Muscle of back (tissue), 11 donors: ENCODE results near the gene PHF1. TPM values are rescaled to one million over a fixed set of nuclear protein-coding genes. Genes with fewer than 3 reads are reported as not detected.

Experiments used
- DNase-seq, 3 donors: peaks; one replicate each; pipeline versions ENCODE4 v3.0.0 to v3.0.0-alpha.2; 2013
- polyA plus RNA-seq, 10 donors: library from polyadenylated mRNA; unstranded; fragments of 120-200 nt; gene quantifications; one replicate each; pipeline ENCODE4 v1.2.1, GENCODE V29; 2013; ENCODE audit not compliant: insufficient read length in 10 of 10

PHF1 gene
- polyA plus RNA-seq, 10 donors, result 41.3 to 56.1 (median 44.4) TPM

DNA sequence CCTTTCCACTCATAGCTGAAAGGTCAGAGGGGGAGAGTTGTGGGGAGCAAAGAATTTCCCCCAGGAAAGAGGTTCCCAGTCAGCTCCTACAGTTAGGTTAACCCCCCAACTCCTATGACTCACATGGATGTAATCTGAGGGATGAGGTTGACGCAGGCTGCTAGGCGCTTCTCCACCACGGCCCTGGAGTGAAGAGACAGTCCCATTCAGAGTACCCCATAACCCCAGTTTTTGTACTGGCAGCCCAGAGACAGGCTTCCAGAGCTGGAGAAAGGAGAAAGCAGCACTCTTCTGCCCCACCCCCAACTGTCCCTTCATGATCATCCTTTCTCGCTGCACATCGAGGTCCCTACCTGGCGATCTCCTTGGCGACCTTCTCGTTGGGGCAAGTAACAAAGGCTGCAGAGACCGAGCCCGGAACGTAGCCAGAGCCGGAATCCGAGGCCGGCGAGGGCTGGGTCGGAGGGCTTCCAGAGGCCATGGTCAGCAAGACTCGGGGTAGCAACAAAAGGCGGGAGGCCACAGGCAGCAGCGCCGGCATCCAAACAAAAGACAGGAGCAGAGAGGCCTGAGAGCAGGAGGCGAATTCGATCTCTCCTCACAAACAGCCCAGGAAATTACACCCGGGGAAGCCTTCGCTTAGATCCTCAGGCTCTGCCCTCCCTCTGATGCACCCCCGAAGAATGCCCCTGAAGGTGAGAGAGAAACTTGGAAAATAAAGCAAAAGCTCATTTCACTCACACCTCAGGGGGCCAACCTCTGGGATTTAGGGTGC, 6.5 kb downstream of the PHF1 start:
- peak in 1 of 3 donors; percentile 74 for DNase-seq

GRCh38 chr6:33417903-33418689, 7.3 kb downstream of the PHF1 start, which contains the start of gene CUTA:
Gene CUTA, minus strand, starts transcription at chr6:33418107. Its CDS starts 107 bp downstream, at chr6:33418000.
- DNase-seq, result peak; percentile 100

DNA sequence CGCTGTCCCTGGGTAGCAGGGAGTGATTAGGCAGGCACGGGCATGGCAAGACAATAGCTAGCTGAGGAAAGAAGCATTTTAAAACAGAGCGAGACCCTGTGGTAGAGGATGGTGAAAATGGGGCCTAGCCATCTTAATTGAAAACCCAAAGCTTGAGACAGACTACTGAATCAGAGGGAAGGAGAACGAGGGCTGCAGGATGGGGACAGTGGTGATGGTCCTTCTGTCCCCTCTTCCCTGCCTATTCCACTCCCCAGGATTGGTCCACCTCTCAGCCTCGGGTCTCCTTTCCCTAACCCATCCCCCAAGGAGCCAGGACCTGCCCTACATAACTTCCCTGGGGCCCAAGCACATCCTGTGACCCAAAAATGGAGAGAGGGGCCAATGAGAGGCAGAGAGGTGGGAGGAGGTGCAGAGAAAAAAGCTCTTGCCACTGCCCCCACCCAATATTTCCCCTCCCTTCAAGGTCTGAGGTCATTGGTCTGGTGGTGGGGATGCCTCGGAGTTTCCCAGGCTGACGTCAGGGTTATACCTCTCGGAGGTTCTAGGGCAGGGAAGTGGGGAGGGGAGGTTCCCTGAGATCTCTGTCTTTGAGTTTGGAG, 8.0 kb downstream of the PHF1 start:
- no peak for DNase-seq

DNA sequence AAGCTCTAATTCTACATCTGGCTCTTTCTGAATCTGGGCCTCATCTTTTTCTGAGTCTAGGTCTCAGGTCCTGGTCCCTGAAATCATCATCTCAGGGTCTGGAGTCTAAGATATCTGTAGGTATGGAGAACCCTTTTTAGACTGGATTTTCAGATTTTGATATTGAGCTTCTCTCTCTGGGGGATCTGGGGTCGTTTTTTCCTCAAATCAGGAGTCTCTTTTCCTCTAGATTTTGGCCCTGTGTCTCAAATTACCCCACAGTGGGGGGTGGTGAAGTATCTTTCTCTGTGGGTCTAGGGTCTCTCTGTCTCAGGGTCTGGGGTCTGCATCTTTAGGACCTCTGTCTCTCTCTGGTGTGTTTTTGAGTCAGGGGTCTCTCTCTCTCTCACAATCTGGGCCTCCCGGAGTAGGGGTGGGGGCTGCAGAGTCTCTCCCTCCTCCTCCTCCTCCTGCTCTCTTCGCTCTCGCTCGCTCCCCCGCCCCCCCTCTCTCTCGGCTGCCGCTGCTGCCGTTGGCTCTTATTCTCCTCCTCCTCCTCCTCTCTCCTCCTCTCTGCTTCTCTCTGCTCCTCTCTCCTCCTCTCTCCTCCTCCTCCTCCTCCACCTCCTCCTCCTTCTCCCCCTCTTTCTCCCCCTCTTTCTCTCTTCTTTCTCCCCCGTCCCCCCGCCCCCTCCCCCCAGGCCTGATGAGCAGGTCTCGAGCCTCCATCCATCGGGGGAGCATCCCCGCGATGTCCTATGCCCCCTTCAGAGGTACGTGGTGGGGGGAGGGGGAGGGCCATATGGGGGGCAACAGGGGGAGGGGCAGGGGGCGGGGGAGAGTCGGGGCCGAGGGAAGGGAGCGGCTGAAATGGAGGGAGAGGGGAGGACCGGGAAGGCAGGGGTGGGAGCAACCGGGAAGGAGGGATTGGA, 9.0 kb downstream of the PHF1 start, which contains the start of gene SYNGAP1:
Gene SYNGAP1 (plus strand): TSS at position 486 of the 911 bp plus-strand sequence. CDS start 200 bp downstream, at position 686.
- peak; percentile 57 to 91 (median 79) for DNase-seq

GRCh38 chr6:33420491-33421343, 9.9 kb downstream of the PHF1 start:
- no peak for DNase-seq

GRCh38 chr6:33421344-33421643, 10.5 kb downstream of the PHF1 start:
- no peak for DNase-seq

DNA sequence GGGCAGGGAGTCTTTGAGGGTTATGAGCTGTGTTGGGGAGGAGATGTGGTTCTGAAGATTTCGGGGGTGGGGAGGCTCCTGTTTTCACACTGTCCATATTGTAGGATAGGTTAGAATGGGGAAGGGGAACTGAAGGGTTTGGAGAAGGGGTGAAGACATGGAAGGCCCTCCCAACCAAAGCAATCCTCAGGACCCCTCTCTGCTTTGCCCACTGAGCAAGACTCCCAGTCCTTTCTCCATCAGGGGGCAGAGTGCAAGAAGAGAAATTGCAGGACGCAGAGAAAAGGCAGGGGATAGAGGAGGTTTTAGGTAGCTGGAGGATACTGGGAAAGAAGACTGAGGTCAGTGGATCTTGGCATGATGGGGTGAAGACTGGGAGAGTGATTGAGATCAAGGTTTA, 13.0 kb downstream of the PHF1 start:
- DNase-seq, result no peak

DNA sequence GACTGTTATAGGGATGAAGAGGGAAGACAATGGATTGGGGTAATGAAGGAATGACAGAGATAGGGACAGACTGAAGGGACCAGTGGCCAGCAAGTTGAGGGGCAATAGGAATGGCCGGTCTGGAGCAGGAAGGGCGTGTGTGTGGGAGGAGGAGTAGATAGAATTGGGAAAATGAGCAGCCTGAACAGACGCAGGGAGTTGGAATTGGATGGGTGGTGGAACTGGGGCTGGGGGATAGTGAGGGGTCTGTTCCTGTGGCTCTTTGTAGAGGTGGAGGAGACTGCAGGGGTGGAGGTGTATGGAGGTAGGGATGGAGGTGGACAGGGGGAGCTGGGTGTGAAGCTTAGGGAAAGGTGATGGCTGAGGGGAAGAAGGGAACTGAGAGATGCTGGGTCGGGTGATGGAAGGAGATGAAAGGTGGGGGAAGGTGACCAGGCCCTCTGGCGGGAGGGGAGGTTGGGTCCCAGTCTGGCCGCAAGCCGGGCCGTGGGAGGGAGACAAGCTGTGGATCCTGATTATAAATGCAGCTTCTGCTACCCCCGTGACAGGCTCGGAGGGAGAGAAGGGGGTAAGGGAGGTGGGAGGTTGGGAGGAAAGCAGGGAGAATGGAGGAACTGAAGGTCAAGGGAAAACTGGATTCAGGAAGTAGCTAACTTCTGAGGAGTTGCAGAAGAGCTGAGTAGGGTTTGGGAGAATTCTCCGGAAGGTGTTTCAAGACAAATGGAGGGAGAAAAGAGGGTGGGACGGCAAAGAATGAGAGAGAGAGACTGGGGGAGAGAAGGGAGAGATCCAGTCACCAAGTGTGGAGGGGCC, 14.2 kb downstream of the PHF1 start:
- no peak for DNase-seq

DNA sequence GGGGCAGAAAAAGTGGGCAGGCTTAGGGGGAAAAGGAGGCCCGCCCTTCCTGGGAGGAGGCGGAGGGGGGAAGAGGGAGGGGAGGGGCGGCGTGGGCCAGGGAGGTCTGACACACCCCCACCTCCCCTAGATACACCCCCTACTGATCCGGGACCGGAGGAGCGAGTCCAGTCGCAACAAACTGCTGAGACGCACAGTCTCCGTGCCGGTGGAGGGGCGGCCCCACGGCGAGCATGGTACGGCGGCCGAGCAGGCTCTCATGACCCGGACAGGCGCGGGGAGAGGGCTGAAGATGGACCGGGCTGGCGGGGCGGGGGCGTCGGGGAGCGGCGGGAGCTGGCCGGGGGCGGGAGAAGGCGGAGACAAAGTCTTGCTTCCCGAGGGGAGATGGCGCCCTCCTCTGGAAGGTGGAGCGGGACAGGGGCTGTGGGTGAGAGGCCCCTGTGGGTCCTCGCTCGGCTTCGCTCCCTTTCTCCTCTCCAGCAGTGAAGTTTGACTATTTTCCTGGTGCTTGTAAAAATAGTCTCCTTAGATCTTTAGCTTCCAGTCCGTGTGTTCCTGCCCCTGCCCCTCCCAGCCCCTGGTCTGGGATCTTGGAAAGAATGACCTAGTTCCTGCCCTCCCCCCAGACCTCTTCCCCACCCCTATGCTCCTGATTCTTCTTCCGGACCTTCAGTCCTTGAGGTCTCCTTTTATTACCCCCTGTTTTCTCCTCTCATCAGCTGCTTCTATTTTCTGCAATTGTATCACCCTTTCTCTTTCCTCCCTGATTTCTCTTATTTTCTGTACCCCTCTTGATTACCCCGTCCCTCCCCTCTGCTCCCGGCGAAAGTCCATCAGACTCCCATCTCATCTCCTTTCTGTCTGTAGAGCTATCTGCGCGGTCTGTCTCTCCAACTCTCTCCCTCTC, 15.1 kb downstream of the PHF1 start:
- DNase-seq, result peak; percentile 83 to 96 (median 87)

DNA sequence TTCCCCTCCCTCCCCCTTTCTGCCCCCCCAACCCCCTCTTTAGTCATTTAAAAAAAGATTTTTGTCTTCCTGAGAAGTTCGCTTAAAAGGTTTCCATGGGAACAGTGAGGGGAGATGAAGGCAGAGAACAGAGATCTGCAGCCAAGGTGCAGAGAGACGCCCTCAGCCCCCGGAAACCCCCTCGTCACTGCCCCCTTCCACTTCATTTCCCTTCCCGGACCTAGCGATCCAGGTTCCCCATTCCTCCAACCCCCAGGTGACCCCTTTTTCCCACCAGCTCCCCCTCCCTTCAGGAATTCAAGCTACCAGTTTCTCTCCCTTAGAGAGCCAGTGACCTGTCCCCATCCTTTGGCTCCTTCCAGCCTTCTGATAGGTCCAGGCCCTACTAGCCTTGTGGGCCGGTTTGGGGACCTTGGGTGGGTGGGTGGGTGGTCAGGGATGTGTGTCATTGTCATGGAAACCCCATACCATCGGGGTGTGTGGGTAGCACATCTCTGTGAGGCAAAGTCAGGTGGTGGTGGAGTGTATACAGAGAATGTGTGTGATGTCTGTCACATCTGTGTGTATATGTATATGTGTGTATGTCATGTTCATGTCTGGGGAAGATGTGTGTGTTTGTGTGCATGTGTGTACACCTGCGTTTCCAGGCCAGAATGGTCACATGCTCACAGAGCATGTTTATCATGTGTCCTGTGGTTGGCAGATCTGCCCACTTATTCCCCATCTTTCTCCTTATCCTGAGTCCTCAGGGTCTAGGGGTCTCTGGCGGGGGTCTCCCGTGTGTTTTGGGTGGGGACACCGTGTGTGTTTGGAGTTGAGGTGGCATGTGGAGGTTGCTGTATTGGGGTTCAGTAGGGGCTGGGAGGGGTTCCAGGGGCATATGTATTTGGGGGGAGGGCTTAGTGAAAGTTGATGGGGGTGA, 16.0 kb downstream of the PHF1 start:
- peak in 2 of 3 donors; percentile 27 to 49 for DNase-seq

GRCh38 chr6:33427585-33428223, 16.9 kb downstream of the PHF1 start:
- peak in 2 of 3 donors; percentile 35 to 72 for DNase-seq

DNA sequence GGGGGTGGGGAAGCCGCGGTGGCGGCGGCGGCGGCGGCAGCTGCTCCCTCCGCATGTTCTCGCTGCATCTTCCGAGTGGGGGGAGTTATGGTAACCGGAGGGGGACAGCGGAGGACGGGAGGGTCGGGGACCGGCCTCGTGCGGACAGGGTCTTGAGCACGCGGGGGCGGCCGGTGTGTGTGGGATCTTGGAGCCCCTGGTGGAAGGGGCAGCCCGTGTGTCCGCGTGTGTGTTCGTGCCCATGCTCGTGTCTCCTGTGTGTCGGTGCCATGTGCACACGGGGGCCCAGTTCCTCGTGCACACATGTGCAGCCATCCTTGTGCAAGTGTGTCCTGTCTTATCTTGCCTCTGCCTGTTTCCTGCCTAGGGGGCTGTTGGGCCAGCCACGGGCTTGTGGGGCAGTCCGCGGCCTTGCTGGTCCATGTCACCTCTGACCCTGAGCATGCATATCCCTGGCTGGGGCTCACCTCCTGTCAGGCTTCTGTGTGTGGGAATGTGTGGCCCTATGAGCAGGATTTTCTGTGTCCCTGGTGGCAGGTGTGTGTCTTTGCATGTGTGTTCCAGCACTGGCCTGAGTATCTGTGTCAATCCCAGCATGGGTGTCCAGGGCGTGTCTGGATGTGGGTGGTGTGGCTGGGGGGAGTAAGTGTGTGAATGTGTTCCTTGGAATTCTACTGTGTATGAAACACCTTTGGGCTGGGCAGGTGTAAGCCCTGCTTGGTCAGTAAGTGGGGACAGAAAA, 17.6 kb downstream of the PHF1 start:
- DNase-seq, result peak in 1 of 3 donors; percentile 69

DNA sequence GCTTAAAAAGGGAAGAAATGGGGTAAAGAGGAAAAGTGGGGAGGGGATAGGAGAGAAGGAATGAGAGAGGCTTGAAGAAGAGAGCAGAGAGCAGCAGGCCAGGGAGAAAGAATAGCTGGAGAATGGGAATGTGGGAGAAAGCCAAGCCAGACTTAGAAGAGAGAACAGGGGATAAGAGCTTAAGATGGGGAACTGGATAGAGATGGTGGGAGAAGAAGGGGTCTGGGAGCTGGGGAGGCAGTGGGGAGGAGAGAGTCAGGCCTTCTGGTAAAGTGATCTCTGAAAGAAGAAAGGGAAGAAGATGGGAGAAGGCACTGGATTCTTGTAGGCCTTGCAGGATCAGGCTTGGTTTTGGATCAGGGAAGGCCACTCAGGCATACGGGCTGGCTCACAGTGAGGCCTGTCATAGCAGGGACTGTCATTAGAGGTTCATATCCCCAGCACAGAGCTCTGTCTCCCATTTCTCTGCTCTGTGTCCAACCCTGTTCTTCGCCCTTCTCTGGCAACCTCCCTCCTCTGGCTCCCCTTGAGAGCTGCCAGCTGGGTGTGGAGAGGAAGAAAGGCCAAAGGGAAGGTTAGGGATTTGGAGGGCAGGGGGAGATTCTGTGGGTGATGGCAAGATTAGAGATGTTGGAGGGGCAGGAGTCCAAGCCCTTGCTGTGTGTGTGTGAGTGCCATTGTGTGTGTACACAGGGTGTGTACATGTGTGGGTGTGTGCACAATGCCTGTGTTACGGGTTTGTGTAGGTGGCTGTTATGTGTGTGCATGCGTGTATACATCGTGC, 18.3 kb downstream of the PHF1 start:
- DNase-seq, result no peak

GRCh38 chr6:33429750-33430052, 18.9 kb downstream of the PHF1 start:
- no peak for DNase-seq

GRCh38 chr6:33430334-33430733, 19.5 kb downstream of the PHF1 start:
- DNase-seq, result no peak
